Activated T-cell treated with anti-CD3 and anti-CD28 coated beads, Interleukin-2, amount 50 U/mL, for 24 hours (primary cell): ENCODE data around the gene NEK4.

ENCODE experiments used
- DNase-seq: peaks from one replicate; pipeline ENCODE4 v3.0.0-alpha.2; 2020
- H3K27ac Mint-ChIP-seq: 2 replicates; pipeline ENCODE4 v1.8.0; 2020; ENCODE audit warnings: mild to moderate bottlenecking, mixed read lengths
- H3K27me3 Mint-ChIP-seq: 2 replicates; pipeline ENCODE4 v1.8.0; 2020; ENCODE audit warnings: mixed read lengths
- H3K36me3 Mint-ChIP-seq: 2 replicates; pipeline ENCODE4 v1.8.0; 2020; ENCODE audit warnings: low read depth, mixed read lengths
- H3K4me1 Mint-ChIP-seq: 2 replicates; pipeline ENCODE4 v1.8.0; 2020; ENCODE audit warnings: low read depth, mixed read lengths
- H3K4me3 Mint-ChIP-seq: 2 replicates; pipeline ENCODE4 v1.8.0; 2020; ENCODE audit warnings: mild to moderate bottlenecking, moderate library complexity, mixed read lengths
- H3K9me3 Mint-ChIP-seq: 2 replicates; pipeline ENCODE4 v1.8.0; 2020; ENCODE audit warnings: mixed read lengths

NEK4 gene

GRCh38 chr3:52788890-52789745, 18.4 kb upstream of the NEK4 start:
- Mint-ChIP-seq H3K27ac (no peak overlapping the region), H3K27me3 (no peaks in the 10 kb centered on the region), H3K4me1 (no peaks in the 10 kb centered on the region), H3K4me3 (no peak overlapping the region), H3K36me3 (no peaks in the 10 kb centered on the region), H3K9me3 (no peaks in the 10 kb centered on the region)
- no peak for DNase-seq

- Mint-ChIP-seq H3K27me3 (no peaks in the 10 kb centered on the region), H3K27ac (no peak overlapping the region), H3K4me3 (no peak overlapping the region), H3K36me3 (no peaks in the 10 kb centered on the region), H3K9me3 (no peaks in the 10 kb centered on the region), H3K4me1 (no peaks in the 10 kb centered on the region)
- DNase-seq, result no peak
Measured at GRCh38 chr3:52787672-52788625, 17.2 kb upstream of the NEK4 start.

GRCh38 chr3:52787246-52787645, 16.5 kb upstream of the NEK4 start:
- H3K4me3 Mint-ChIP-seq, result no peak overlapping the region
- H3K27ac Mint-ChIP-seq, result no peak overlapping the region
- DNase-seq, result no peak
- H3K36me3 Mint-ChIP-seq, result no peaks in the 10 kb centered on the region
- H3K4me1 Mint-ChIP-seq, result no peaks in the 10 kb centered on the region
- peaks cover 5% of the 10 kb centered on the region for H3K27me3 Mint-ChIP-seq
- no peaks in the 10 kb centered on the region for H3K9me3 Mint-ChIP-seq

GRCh38 chr3:52786330-52787215, 15.8 kb upstream of the NEK4 start:
- H3K27me3 Mint-ChIP-seq, result peaks cover 11% of the 10 kb centered on the region
- H3K27ac Mint-ChIP-seq, result no peak overlapping the region
- DNase-seq, result no peak
- H3K4me1 Mint-ChIP-seq, result no peaks in the 10 kb centered on the region
- H3K9me3 Mint-ChIP-seq, result no peaks in the 10 kb centered on the region
- H3K36me3 Mint-ChIP-seq, result no peaks in the 10 kb centered on the region
- no peak overlapping the region for H3K4me3 Mint-ChIP-seq

- Mint-ChIP-seq H3K36me3 (no peaks in the 10 kb centered on the region), H3K9me3 (no peaks in the 10 kb centered on the region), H3K27ac (no peak overlapping the region), H3K4me3 (no peak overlapping the region), H3K4me1 (no peaks in the 10 kb centered on the region), H3K27me3 (peaks cover 11% of the 10 kb centered on the region)
- DNase-seq, result no peak
Measured at GRCh38 chr3:52784931-52785590, 14.3 kb upstream of the NEK4 start.

- Mint-ChIP-seq H3K27ac (no peak overlapping the region), H3K27me3 (peaks cover 14% of the 10 kb centered on the region), H3K4me1 (no peaks in the 10 kb centered on the region), H3K9me3 (no peaks in the 10 kb centered on the region), H3K36me3 (no peaks in the 10 kb centered on the region), H3K4me3 (no peak overlapping the region)
- no peak for DNase-seq
Measured at GRCh38 chr3:52784021-52784621, 13.4 kb upstream of the NEK4 start.

- no peak for DNase-seq
- Mint-ChIP-seq H3K27me3 (peaks cover 14% of the 10 kb centered on the region), H3K4me1 (no peaks in the 10 kb centered on the region), H3K27ac (no peak overlapping the region), H3K4me3 (no peak overlapping the region), H3K36me3 (no peaks in the 10 kb centered on the region), H3K9me3 (no peaks in the 10 kb centered on the region)
Measured at GRCh38 chr3:52783211-52783555, 12.4 kb upstream of the NEK4 start.

- Mint-ChIP-seq H3K4me1 (no peaks in the 10 kb centered on the region), H3K27me3 (peaks cover 14% of the 10 kb centered on the region), H3K9me3 (no peaks in the 10 kb centered on the region), H3K4me3 (no peak overlapping the region), H3K36me3 (no peaks in the 10 kb centered on the region), H3K27ac (no peak overlapping the region)
- DNase-seq, result no peak
Measured at GRCh38 chr3:52782412-52783210, 11.9 kb upstream of the NEK4 start.

GRCh38 chr3:52781741-52782140, 11.0 kb upstream of the NEK4 start:
- no peaks in the 10 kb centered on the region for H3K9me3 Mint-ChIP-seq
- peaks cover 14% of the 10 kb centered on the region for H3K27me3 Mint-ChIP-seq
- H3K4me3 Mint-ChIP-seq, result no peak overlapping the region
- no peak overlapping the region for H3K27ac Mint-ChIP-seq
- H3K36me3 Mint-ChIP-seq, result no peaks in the 10 kb centered on the region
- no peaks in the 10 kb centered on the region for H3K4me1 Mint-ChIP-seq
- DNase-seq, result peak; percentile 3

GRCh38 chr3:52779837-52780585, 9.3 kb upstream of the NEK4 start:
- Mint-ChIP-seq H3K27me3 (peaks cover 14% of the 10 kb centered on the region), H3K27ac (no peak overlapping the region), H3K4me1 (no peaks in the 10 kb centered on the region), H3K4me3 (no peak overlapping the region), H3K36me3 (no peaks in the 10 kb centered on the region), H3K9me3 (no peaks in the 10 kb centered on the region)
- peak; percentile 11 for DNase-seq

- Mint-ChIP-seq H3K27me3 (peaks cover 14% of the 10 kb centered on the region), H3K4me3 (no peak overlapping the region), H3K4me1 (no peaks in the 10 kb centered on the region), H3K9me3 (no peaks in the 10 kb centered on the region), H3K36me3 (no peaks in the 10 kb centered on the region), H3K27ac (no peak overlapping the region)
- DNase-seq, result peak; percentile 20
Measured at GRCh38 chr3:52779011-52779836, 8.5 kb upstream of the NEK4 start.
